HG02588 (cell line): ENCODE measurements around the gene KRT71.

Experiments used
- ATAC-seq: cut with Tn5 transposase; IDR thresholded peaks from one replicate; pipeline ENCODE4 v1.9.1; 2021; ENCODE audit warnings: mild to moderate bottlenecking, moderate library complexity; ENCODE audit not compliant: unreplicated experiment

The KRT71 gene

DNA sequence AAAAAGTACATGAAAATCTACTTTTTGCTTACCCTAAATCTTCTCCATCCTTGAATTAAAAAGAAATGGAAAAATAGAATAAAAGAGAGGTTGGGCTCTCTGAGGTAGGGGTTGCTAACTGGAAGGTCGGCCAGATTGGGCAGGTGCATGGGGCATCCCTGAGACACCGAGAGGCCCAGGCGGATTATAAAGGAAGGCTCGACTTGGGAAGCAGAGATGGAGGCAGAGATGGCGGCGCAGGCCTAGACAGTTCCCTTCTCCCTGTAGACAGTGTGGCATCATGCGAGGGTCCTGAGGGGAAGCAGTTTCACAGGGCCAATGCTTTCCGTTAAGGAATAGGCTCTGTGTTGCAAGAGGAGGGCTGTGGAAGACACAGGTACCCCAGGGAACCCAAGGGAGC is 24.4 kb upstream of the KRT71 start:
- no peak for ATAC-seq

- no peak for ATAC-seq
Observed at GRCh38 chr12:52575948-52576347, 23.0 kb upstream of the KRT71 start.

DNA sequence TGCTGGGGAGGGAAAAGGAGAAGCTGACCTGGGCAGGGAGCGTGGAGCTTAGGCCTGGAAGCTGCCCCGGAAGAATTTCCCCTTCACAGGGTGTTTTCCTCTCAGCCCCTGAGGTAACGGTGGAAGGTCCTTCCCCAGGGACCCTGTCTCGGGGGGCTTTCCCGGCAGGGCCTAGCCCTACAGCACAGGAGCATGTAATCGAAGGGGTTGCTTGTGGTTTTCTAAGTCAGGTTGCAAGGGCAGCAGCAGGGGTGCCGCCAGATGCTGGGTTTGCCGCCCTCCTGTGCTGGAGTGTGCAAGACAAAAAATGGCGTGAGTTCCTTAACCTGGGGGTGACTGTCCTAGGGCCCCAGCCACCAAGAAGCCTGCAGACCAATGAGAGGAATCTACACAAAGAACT is 22.3 kb upstream of the KRT71 start:
- ATAC-seq = no peak

DNA sequence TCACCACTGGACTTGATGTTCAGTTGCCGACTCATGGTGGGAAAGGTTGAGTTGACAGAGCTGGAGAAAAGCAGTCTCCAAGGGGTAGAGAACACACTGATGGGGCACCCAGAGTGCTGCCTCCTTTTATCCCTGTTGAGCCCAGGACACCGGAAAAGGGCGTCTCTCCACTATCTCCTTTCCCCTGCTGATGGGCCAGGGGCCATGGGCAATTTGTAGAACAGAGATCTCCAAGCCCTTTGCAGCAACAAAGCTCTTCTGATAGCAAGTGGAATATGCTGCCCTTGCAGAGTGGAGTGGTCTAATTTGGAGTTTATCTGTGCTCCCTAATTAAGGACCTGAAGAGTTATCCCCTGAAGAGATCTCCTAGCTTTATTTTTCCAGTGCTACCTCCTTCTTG is 20.8 kb upstream of the KRT71 start, which contains the start of gene KRT74:
KRT74 (minus strand) TSS at position 101 of the 400 bp plus-strand sequence; CDS start at position 35, 66 bp downstream.
- no peak for ATAC-seq

GRCh38 chr12:52573306-52573705 is 20.4 kb upstream of the KRT71 start:
- ATAC-seq = no peak

DNA sequence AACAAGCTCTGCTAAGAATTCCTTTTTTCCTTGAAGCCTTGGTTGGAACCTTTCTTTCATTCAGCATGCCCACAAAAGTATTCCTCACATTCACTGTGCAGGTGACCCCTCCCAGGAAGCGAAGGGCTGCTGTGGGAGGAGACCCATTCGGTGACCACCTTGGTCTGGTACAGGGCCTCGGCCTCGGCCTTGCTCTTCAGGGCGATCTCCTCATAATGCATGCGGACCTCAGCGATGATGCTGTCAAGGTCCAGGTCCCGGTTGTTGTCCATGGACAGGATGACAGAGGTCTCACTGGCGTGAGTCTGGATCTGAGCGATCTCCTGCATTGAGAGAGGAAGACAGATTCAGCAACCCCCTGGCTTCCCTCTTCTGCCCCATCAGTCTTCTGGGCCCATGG is 17.6 kb upstream of the KRT71 start:
- ATAC-seq = no peak

- ATAC-seq = no peak
Observed at GRCh38 chr12:52568111-52568510, 15.2 kb upstream of the KRT71 start.

- no peak for ATAC-seq
Observed at GRCh38 chr12:52566847-52567291, 13.9 kb upstream of the KRT71 start.

DNA sequence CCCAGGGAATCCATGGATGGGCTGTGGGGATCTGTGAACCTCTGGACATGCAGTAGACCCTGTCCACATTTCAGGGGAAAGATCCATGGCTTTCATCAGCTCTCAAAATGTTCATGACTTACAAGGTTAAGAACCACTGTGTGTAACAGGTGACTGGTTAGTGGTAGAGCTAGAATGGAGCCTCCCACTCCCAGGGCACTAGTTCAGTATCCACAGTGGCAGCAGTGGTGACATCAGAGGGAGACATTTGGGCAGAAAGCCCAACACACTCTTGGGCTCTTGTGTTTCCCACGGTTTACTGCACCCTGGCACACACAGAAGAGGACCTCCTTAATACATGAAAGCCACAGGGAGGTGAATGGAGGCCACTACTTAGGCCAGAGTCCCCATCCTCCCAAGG is 11.6 kb upstream of the KRT71 start:
- ATAC-seq = no peak

- ATAC-seq = no peak
Observed at GRCh38 chr12:52561880-52562449, 9.0 kb upstream of the KRT71 start.

DNA sequence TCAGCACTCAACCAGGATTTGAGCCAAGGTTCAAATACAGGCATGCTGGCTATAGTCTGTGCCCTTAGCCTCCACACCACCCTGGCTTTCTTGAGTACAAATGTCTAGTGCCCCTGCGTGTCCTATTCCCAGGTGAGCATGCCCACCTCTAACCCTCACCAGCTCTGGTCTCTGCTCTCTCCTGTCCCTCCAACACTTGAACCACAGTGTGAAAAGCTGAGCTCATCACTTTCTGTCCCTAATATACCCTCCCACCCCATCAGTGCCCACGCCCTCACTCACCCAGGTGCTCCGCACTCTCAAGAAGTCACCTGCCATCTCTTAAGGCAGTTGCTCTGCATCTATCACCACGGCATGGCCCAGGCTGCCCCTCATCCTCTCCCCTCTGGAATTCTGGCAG is 7.0 kb upstream of the KRT71 start:
- ATAC-seq = no peak

- no peak for ATAC-seq
Observed at GRCh38 chr12:52558781-52559445, 6.0 kb upstream of the KRT71 start.

GRCh38 chr12:52557476-52557875 is 4.5 kb upstream of the KRT71 start:
- ATAC-seq = no peak

- no peak for ATAC-seq
Observed at GRCh38 chr12:52555577-52555976, 2.6 kb upstream of the KRT71 start.

DNA sequence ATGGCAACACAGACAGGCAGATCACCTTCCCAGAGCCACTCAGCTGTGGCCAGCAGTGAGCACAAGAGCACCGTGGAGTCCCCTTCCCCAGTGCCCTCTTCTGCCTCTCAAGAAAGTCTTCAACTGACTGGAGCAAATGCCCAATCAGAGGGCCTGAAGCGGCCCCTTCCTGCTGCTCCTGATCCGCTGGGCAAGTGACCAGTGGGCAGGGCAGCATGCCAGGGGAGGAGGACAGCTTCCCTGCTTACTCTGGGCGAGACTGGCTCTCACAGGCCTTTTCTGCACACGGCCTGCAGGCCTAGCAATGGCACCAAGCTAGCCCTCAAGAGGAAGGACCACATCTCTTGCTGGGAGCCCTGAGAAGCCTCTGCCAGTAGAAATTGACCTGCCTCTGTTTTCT is 890 bp downstream of the KRT71 start:
- no peak for ATAC-seq

DNA sequence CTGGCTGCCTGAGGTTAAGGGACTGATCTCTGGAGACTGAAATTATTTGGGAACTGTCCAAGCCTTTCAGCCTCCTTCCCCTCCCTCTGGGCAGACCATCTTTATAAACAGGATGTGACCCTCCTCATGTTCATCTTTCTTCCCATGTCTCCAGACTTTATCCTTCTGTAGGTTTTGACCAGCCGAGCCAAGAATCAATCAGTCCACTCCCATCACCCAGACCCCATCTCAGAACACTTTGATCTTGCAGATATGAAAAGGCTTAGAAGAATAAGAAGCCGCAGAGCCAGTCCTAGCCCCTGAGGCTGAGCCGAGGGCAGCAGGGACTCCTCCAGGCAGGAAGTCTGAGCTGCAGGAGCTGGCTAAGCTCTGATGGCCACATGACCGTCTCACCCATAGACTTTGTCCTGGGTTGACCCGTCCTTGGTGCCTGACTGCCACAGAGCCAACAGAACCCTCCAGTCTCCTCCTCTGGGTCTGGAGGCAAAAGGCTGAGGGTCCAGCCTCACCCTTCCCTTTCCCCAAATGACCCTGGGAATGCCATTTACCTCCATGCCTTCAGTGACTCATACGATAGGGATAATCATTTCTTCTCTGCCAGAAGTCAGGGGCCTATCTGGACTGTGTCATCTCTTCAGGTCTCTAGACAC is 1.6 kb downstream of the KRT71 start:
- no peak for ATAC-seq

DNA sequence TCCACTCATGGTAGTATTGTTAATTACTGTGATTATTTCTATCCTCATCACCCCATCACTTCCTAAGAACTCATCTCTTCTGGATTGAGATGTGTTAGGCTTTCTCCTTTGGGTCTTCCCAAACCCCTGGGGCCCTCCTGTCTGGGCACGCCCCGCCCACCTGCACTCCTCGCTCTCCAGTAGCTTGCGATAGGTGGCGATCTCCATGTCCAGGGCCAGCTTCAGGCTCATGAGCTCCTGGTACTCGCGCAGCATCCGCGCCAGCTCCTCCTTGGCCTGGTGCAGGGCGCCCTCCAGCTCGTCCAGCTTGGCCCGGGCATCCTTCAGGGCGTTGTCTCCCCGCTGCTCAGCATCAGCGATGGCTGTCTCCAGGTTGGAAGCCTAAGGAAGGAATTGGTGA is 6.8 kb downstream of the KRT71 start:
- no peak for ATAC-seq

GRCh38 chr12:52543985-52544883 is 8.7 kb downstream of the KRT71 start:
- ATAC-seq = no peak

GRCh38 chr12:52542785-52543318 is 10.1 kb downstream of the KRT71 start:
- ATAC-seq = no peak

DNA sequence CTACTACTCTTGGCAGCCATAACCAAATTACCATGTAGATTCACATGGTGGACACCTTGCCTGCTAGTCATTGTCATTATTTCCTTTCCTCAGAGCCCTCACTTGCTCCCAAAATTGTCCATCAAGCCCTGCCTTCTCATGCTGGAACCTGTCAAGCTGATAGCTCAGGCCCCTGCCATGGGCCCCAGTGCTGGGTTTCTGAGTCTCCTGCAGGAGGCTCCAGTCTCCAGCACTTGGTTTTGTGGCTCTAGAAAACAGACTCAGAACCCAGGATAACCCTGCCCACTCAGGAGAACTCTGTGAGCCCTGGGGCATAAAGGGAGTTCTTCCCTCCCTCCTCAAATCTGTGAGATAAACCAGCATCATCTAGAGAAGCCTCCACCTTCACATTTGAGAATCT is 10.8 kb downstream of the KRT71 start:
- ATAC-seq = no peak

DNA sequence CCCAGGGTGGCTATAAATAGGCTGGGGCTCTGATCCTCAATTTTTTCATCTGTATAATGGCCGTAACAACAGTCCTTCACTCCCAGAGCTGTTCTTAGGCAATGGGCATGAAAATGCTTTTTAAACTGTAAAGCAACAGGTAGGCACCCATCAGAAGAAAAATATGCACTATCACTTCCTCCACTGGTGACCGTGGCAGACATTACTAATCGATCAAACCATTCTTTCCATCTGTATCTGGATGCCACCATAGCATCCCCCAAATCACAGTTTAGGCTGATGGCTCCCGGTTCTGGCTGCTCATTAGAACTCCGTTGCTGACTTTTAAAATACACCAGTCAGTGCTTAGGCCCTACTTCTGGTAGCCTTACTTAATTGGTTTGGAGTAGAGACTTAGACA is 11.2 kb downstream of the KRT71 start:
- ATAC-seq = no peak
